Liver (tissue), 9 donors: ENCODE data around the gene FAM161A. TPM values are rescaled to one million over a fixed set of nuclear protein-coding genes. Genes with fewer than 3 reads are reported as not detected.

Experiments
- DNase-seq: peaks from one replicate; pipeline ENCODE4 v3.0.0-alpha.2; 2017; ENCODE audit warnings: low spot score
- H3K27ac ChIP-seq, 2 donors: one replicate each; pipeline ENCODE4 v1.7.0; 2013; ENCODE audit warnings: inconsistent platforms in 2 of 2, low read length in 2 of 2, control low read depth in 1 of 2, low read depth in 1 of 2, mild to moderate bottlenecking in 1 of 2
- H3K27me3 ChIP-seq, 4 donors: one replicate each; pipeline versions ENCODE4 v1.6.1 to v1.7.0; 2013; ENCODE audit warnings: low read length in 3 of 4, inconsistent platforms in 1 of 4, mild to moderate bottlenecking in 1 of 4, moderate library complexity in 1 of 4; ENCODE audit not compliant: control insufficient read depth in 4 of 4, insufficient read depth in 4 of 4
- H3K36me3 ChIP-seq, 4 donors: one replicate each; pipeline versions ENCODE4 v1.6.1 to v1.7.0; 2013; ENCODE audit warnings: low read length in 3 of 4, mild to moderate bottlenecking in 3 of 4, low read depth in 1 of 4, moderate library complexity in 1 of 4; ENCODE audit not compliant: control insufficient read depth in 4 of 4, insufficient read depth in 3 of 4
- H3K4me1 ChIP-seq, 4 donors: one replicate each; pipeline versions ENCODE4 v1.6.1 to v1.7.0; 2013; ENCODE audit warnings: low read length in 3 of 4, mild to moderate bottlenecking in 3 of 4, moderate library complexity in 1 of 4; ENCODE audit not compliant: control insufficient read depth in 4 of 4, insufficient read depth in 4 of 4
- H3K4me3 ChIP-seq, 3 donors: one replicate each; pipeline versions ENCODE4 v1.6.1 to v1.7.0; 2013; ENCODE audit warnings: low read length in 3 of 3, control low read depth in 1 of 3, low read depth in 1 of 3, mild to moderate bottlenecking in 1 of 3
- H3K9ac ChIP-seq, 2 donors: one replicate each; pipeline ENCODE4 v1.7.0; 2013; ENCODE audit warnings: low read length in 2 of 2, mild to moderate bottlenecking in 2 of 2, moderate library complexity in 2 of 2, control low read depth in 1 of 2, low read depth in 1 of 2
- H3K9me3 ChIP-seq, 4 donors: one replicate each; pipeline versions ENCODE4 v1.6.1 to v1.7.0; 2013; ENCODE audit warnings: low read length in 3 of 4; ENCODE audit not compliant: control insufficient read depth in 4 of 4
- EGR1 ChIP-seq, 2 donors: IDR thresholded peaks; 2 replicates each; pipeline ENCODE4 v1.6.1; 2016 to 2018; ENCODE audit warnings: antibody characterized with exemption in 2 of 2, low read depth in 2 of 2
- FOXA1 ChIP-seq: IDR thresholded peaks from 2 replicates; pipeline ENCODE4 v1.6.1; 2016; ENCODE audit warnings: antibody characterized with exemption
- FOXA2 ChIP-seq: IDR thresholded peaks from 2 replicates; pipeline ENCODE4 v1.6.1; 2016; ENCODE audit warnings: antibody characterized with exemption
- GABPA ChIP-seq, 2 donors: IDR thresholded peaks in 1 of 2; conservative IDR thresholded peaks in 1 of 2; 2 replicates each; pipeline ENCODE4 v1.6.1; 2016; ENCODE audit warnings: antibody characterized with exemption in 2 of 2, mild to moderate bottlenecking in 1 of 2, moderate library complexity in 1 of 2
- HNF4A ChIP-seq, 2 donors: conservative IDR thresholded peaks; 2 replicates each; pipeline ENCODE4 v1.6.1; 2016; ENCODE audit warnings: antibody characterized with exemption in 2 of 2, mild to moderate bottlenecking in 2 of 2
- HNF4G ChIP-seq: IDR thresholded peaks from 2 replicates; pipeline ENCODE4 v1.6.1; 2016; ENCODE audit warnings: antibody characterized with exemption
- JUND ChIP-seq, 2 donors: IDR thresholded peaks; 2 replicates each; pipeline ENCODE4 v1.6.1; 2016; ENCODE audit warnings: antibody characterized with exemption in 2 of 2
- NR2F2 ChIP-seq: IDR thresholded peaks from 2 replicates; pipeline ENCODE4 v1.6.1; 2016; ENCODE audit warnings: antibody characterized with exemption
- RAD21 ChIP-seq, 2 donors: IDR thresholded peaks; 2 replicates each; pipeline ENCODE4 v1.6.1; 2016; ENCODE audit warnings: antibody characterized with exemption in 2 of 2, mild to moderate bottlenecking in 2 of 2
- RXRA ChIP-seq, 2 donors: IDR thresholded peaks; 2 replicates each; pipeline ENCODE4 v1.6.1; 2017 to 2018; ENCODE audit warnings: antibody characterized with exemption in 2 of 2, mild to moderate bottlenecking in 1 of 2
- SP1 ChIP-seq: IDR thresholded peaks from 2 replicates; pipeline ENCODE4 v1.6.1; 2018; ENCODE audit warnings: antibody characterized with exemption, mild to moderate bottlenecking
- TAF1 ChIP-seq: conservative IDR thresholded peaks from 2 replicates; pipeline ENCODE4 v1.6.1; 2016; ENCODE audit warnings: antibody characterized with exemption, mild to moderate bottlenecking
- YY1 ChIP-seq: IDR thresholded peaks from 2 replicates; pipeline ENCODE4 v1.6.1; 2016; ENCODE audit warnings: antibody characterized with exemption, mild to moderate bottlenecking
- WGBS: extraction: QIAGEN DNeasy Blood & Tissue Kit; methylation state at CpG from one replicate; pipeline ENCODE4 v1.1.7; 2013; 5-methylcytosine and 5-hydroxymethylcytosine counted together
- polyA plus RNA-seq, 2 donors: library from polyadenylated mRNA; stranded (reverse) in 1 of 2; unstranded in 1 of 2; fragments of 200-250 nt in 1 of 2; fragments of >200 nt in 1 of 2; fragmentation: Nextera tagmentation in 1 of 2; extraction: Ambion mirVana in 1 of 2; gene quantifications; one replicate each; pipeline versions ENCODE4 v1.2.1 to v1.2.3, GENCODE V29; 2013 to 2015
- total RNA-seq, 2 donors: library from RNA; depleted of rRNA; stranded (reverse); fragments of >200 nt; gene quantifications; one replicate each; pipeline ENCODE4 v1.2.3, GENCODE V29; 2014
- TF ChIP-seq, protein P1 (sequence below): IDR thresholded peaks from 2 replicates; pipeline ENCODE4 v1.6.1; 2016; ENCODE audit warnings: antibody characterized with exemption, mild to moderate bottlenecking
- TF ChIP-seq, protein P2 (sequence below): IDR thresholded peaks from 2 replicates; pipeline ENCODE4 v1.6.1; 2016; ENCODE audit warnings: antibody characterized with exemption
- TF ChIP-seq, protein P3 (sequence below): IDR thresholded peaks from 2 replicates; pipeline ENCODE4 v1.6.1; 2016; ENCODE audit warnings: antibody characterized with exemption
- TF ChIP-seq, protein P4 (sequence below): IDR thresholded peaks from 2 replicates; pipeline ENCODE4 v1.6.1; 2016; ENCODE audit warnings: antibody characterized with exemption
- donor health status: healthy.
- donor health status: healthy.
- donor health status: healthy.
- donor health status: healthy.
- donor health status: healthy.

Gene FAM161A
- total and polyA plus RNA-seq, 4 donors: 0.54 to 1.2 (median 0.78) TPM

DNA sequence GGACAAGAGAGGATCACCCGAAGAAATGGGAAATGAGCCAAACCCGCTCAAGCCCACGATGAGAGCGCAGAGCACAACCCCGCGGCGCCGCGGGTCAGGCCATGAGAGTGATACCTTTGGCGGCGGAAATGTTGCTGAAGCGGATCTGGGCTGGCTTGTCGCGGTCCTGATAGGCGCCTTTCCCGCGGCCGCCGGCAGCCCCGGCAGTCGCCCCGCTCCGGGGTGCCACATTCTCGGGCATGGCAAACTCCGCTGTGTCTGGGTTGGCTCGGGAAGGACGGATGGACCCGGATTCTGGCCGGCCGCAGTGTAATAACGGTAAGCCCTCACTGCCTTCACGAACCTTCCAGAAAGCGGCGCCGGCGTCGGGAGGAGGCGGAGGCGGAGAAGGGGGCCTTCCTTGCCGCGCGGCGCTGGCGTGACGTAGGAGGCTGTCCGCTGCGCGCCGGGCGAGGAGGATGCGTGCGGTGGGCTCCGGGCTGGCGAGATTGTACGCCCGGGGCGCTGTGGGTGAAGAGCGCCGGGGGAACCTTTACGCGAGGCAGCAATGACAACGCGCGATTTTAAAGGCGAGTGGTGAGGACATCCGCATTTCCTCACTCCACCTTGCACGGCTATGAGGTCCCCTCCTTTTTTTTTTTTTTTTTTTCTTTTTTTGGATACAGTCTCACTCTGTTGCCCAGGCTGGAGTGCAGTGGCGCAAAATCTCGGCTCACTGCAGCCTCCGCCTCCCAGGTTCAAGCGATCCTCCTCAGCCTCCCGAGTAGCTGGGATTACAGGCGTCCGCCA is 34.6 kb upstream of the FAM161A start, which contains the start of gene CCT4:
CCT4 (minus strand) TSS at position 390 of the 789 bp plus-strand sequence; CDS start at position 241, 149 bp downstream.
- peak; percentile 98 for DNase-seq
- Histone ChIP-seq H3K27me3 (no peaks in the 10 kb centered on the region), H3K9me3 (no peaks in the 10 kb centered on the region), H3K4me3 (peak within 1 kb of the TSS; percentile 78 to 99 (median 92)), H3K27ac (peak within 1 kb of the TSS; percentile 97 to 99), H3K9ac (peak within 1 kb of the TSS; percentile 96 to 100), H3K36me3 (peaks cover 3 to 11% (median 8%) of the 10 kb centered on the region in 4 donors), H3K4me1 (peaks cover 1 to 18% (median 8%) of the 10 kb centered on the region in 4 donors)
- under 1% methylated on average over 74 of the region's 74 CpGs for WGBS
- TF ChIP-seq HNF4A (conservative IDR thresholded peaks at IDR 0.05) (no peak), FOXA1 (peak; percentile 46), RAD21 (IDR thresholded peaks at IDR 0.05) (no peak), NR2F2 (no peak), SP1 (peak; percentile 50), GABPA (IDR thresholded peaks at IDR 0.05 in 1 of 2, conservative IDR thresholded peaks at IDR 0.05 in 1 of 2) (peak in 1 of 2 donors; percentile 80), HNF4G (no peak), JUND (IDR thresholded peaks at IDR 0.05) (no peak), RXRA (IDR thresholded peaks at IDR 0.05) (no peak), EGR1 (IDR thresholded peaks at IDR 0.05; ENCODE audit: low read depth in 2 of 2) (peak; percentile 82 to 94), YY1 (peak; percentile 90), FOXA2 (no peak), TAF1 (peak; percentile 83)
- TF ChIP-seq, protein P1, sequence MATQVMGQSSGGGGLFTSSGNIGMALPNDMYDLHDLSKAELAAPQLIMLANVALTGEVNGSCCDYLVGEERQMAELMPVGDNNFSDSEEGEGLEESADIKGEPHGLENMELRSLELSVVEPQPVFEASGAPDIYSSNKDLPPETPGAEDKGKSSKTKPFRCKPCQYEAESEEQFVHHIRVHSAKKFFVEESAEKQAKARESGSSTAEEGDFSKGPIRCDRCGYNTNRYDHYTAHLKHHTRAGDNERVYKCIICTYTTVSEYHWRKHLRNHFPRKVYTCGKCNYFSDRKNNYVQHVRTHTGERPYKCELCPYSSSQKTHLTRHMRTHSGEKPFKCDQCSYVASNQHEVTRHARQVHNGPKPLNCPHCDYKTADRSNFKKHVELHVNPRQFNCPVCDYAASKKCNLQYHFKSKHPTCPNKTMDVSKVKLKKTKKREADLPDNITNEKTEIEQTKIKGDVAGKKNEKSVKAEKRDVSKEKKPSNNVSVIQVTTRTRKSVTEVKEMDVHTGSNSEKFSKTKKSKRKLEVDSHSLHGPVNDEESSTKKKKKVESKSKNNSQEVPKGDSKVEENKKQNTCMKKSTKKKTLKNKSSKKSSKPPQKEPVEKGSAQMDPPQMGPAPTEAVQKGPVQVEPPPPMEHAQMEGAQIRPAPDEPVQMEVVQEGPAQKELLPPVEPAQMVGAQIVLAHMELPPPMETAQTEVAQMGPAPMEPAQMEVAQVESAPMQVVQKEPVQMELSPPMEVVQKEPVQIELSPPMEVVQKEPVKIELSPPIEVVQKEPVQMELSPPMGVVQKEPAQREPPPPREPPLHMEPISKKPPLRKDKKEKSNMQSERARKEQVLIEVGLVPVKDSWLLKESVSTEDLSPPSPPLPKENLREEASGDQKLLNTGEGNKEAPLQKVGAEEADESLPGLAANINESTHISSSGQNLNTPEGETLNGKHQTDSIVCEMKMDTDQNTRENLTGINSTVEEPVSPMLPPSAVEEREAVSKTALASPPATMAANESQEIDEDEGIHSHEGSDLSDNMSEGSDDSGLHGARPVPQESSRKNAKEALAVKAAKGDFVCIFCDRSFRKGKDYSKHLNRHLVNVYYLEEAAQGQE: peak; percentile 82
- TF ChIP-seq, protein P2, sequence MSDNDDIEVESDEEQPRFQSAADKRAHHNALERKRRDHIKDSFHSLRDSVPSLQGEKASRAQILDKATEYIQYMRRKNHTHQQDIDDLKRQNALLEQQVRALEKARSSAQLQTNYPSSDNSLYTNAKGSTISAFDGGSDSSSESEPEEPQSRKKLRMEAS: peak; percentile 42
- TF ChIP-seq, protein P3, sequence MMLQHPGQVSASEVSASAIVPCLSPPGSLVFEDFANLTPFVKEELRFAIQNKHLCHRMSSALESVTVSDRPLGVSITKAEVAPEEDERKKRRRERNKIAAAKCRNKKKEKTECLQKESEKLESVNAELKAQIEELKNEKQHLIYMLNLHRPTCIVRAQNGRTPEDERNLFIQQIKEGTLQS: no peak
- TF ChIP-seq, protein P4, sequence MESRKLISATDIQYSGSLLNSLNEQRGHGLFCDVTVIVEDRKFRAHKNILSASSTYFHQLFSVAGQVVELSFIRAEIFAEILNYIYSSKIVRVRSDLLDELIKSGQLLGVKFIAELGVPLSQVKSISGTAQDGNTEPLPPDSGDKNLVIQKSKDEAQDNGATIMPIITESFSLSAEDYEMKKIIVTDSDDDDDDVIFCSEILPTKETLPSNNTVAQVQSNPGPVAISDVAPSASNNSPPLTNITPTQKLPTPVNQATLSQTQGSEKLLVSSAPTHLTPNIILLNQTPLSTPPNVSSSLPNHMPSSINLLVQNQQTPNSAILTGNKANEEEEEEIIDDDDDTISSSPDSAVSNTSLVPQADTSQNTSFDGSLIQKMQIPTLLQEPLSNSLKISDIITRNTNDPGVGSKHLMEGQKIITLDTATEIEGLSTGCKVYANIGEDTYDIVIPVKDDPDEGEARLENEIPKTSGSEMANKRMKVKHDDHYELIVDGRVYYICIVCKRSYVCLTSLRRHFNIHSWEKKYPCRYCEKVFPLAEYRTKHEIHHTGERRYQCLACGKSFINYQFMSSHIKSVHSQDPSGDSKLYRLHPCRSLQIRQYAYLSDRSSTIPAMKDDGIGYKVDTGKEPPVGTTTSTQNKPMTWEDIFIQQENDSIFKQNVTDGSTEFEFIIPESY: peak; percentile 31
